HEK293 (cell line): ENCODE data around the gene GTF2IRD1.
"Not testable (repeated sequence)": the region's sequence is repeated elsewhere in the genome, so short reads cannot be mapped to it uniquely, and the experiment has no call there.

Experiments used
- CTCF ChIP-seq: fragments of 450-650 bp; formaldehyde crosslinking; IDR thresholded peaks from 2 replicates; pipeline ENCODE4 v1.5.1; 2016; ENCODE audit warnings: missing biosample characterization, missing genetic modification characterization
- KLF16 ChIP-seq: fragments of 450-650 bp; formaldehyde crosslinking; IDR thresholded peaks from 2 replicates; pipeline ENCODE4 v1.5.1; 2017; ENCODE audit warnings: missing biosample characterization, missing genetic modification characterization
- OVOL3 ChIP-seq: fragments of 450-650 bp; formaldehyde crosslinking; IDR thresholded peaks from 2 replicates; pipeline ENCODE4 v1.5.1; 2016; ENCODE audit warnings: missing biosample characterization, missing genetic modification characterization
- SETDB1 ChIP-seq: IDR thresholded peaks from one replicate; pipeline ENCODE4 v1.6.1; 2017; ENCODE audit warnings: mild to moderate bottlenecking, low read length, moderate library complexity, mixed read lengths; ENCODE audit not compliant: insufficient read length
- TCF7L2 ChIP-seq: IDR thresholded peaks from 2 replicates; pipeline ENCODE4 v1.6.1; 2011; ENCODE audit warnings: low read depth, mild to moderate bottlenecking, inconsistent platforms, low read length, moderate library complexity, borderline replicate concordance
- ZNF140 ChIP-seq: fragments of 450-650 bp; formaldehyde crosslinking; IDR thresholded peaks from 2 replicates; pipeline ENCODE4 v1.5.1; 2016; ENCODE audit warnings: missing biosample characterization, missing genetic modification characterization
- ZNF571 ChIP-seq: fragments of 450-650 bp; formaldehyde crosslinking; IDR thresholded peaks from 2 replicates; pipeline ENCODE4 v1.5.0; 2017; ENCODE audit warnings: missing biosample characterization, missing genetic modification characterization
- ZNF792 ChIP-seq: fragments of 450-650 bp; formaldehyde crosslinking; IDR thresholded peaks from 2 replicates; pipeline ENCODE4 v1.5.1; 2016; ENCODE audit warnings: missing biosample characterization, missing genetic modification characterization

- not testable (repeated sequence) for TF ChIP-seq OVOL3 (tag by site-specific recombination); CTCF; KLF16 (tag by site-specific recombination); ZNF571; ZNF792 (tag by site-specific recombination); TCF7L2; SETDB1; ZNF140 (tag by site-specific recombination)
Measured at GRCh38 chr7:74651133-74651504, 197.4 kb downstream of the GTF2IRD1 start.
